ENCODE data around the gene TOX3.

TOX3 gene

DNA sequence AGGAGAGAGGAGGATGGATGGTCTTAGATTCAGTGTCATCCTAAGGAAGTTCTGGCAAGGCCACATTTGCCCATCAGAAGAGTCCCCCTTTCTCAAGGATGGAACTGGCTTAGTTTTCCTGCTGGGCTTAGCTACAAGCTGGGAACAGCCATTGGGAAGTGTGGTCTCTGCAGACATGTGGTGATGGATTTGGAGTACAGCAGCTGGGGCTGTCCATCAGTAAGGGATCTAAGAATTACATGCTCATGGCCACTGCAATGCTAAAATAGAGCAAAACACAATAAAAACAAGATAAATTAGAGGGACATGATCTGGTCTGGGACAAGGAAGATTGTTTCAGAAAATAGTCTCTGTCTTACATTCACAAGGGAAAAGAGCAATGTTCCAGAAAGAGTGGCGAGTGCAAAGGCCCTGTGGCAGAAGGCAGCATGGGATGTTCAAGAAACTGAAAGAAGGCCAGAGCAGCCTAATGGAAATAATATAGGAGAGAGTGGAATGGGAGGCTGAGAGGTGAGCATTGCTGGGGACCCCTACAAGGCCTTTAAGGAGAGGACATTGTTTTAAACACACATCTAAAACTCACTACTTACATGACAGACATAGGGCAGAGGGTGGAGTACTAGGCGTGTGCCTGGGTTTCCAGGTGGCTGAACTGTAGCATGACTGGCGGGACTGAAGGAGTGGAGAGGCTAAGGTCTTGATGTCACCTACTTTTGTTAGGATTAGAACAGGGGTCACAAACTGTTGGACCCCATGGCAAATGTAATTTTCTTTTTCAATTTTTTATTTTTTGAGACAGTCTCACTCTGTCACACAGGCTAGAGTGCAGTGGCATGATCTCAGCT lies 17.0 kb upstream of the TOX3 start:
- Histone ChIP-seq H3K27ac (no peak overlapping the region), H3K4me3 (no peak overlapping the region)
- DNase-seq (ENCODE audit: low spot score) = no peak
- TF ChIP-seq, protein P1, sequence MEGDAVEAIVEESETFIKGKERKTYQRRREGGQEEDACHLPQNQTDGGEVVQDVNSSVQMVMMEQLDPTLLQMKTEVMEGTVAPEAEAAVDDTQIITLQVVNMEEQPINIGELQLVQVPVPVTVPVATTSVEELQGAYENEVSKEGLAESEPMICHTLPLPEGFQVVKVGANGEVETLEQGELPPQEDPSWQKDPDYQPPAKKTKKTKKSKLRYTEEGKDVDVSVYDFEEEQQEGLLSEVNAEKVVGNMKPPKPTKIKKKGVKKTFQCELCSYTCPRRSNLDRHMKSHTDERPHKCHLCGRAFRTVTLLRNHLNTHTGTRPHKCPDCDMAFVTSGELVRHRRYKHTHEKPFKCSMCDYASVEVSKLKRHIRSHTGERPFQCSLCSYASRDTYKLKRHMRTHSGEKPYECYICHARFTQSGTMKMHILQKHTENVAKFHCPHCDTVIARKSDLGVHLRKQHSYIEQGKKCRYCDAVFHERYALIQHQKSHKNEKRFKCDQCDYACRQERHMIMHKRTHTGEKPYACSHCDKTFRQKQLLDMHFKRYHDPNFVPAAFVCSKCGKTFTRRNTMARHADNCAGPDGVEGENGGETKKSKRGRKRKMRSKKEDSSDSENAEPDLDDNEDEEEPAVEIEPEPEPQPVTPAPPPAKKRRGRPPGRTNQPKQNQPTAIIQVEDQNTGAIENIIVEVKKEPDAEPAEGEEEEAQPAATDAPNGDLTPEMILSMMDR (IDR thresholded peaks at IDR 0.05) = no peak

GRCh38 chr16:52562770-52563169 lies 15.8 kb upstream of the TOX3 start:
- Histone ChIP-seq H3K4me3 (no peak overlapping the region), H3K27ac (no peak overlapping the region)
- no peak for DNase-seq (ENCODE audit: low spot score)
- TF ChIP-seq, protein P1 (IDR thresholded peaks at IDR 0.05) = no peak

DNA sequence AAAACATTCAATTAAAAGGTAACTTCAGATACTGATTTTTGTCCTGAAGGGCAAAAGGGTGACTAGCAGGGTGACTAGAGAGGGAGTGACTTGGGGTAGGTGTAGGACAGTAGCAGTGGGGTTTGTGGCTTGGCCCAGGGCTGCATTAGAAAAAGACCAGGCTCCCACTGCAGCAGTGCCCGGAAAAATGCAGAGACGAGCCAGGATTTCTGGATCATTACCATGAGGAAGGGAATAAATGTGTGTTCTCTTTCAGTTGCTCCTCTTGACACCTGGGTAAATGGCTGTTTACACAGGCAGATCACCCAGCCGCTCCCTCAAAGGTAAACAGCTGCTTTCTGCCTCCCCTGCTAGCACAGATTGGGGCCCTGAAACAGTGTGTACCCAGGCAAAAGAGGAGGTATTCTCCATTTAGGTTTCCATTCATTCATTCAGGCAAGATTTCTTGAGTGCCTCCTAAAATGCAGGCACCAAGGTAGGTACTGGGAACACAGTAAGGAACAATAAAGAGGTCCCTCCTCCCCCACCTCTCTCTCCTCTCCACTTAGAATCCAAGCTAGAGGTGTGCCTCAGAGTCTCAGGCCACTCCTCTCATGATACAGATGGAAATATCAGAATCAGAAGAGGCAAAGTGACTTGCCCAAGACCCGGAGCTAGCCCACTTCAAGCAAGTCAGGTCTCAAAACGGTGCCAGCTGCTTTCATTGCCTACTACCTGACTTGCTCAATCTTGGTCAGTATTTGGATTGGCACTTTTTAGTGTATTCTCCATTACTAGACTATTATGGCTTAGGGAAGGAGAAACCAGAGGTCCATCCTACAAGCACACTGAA lies 15.2 kb upstream of the TOX3 start:
- Histone ChIP-seq H3K27ac (no peak overlapping the region), H3K4me3 (no peak overlapping the region)
- TF ChIP-seq, protein P1 (IDR thresholded peaks at IDR 0.05) = no peak
- no peak for DNase-seq (ENCODE audit: low spot score)

DNA sequence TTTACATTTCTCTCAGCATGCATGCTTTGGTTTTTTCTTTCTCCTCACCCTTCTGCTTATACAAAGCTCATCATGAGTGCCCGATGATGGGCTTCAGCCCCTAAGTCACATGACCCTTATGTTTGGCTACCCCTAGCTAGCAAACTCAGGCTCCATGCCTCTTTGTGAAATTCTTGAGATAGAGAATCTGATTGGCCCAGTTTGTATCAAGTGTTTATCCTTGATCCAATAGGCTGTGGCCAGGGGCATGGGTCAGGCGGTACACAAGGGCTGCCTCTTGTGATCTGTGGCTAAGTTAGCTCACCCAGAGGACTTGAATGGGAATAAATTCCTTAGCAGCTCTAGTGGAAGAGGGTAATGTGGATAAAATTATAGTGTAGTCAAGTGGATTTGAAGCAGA lies 11.5 kb upstream of the TOX3 start:
- Histone ChIP-seq H3K4me3 (no peak overlapping the region), H3K27ac (no peak overlapping the region)
- DNase-seq (ENCODE audit: low spot score) = no peak
- TF ChIP-seq, protein P1 (IDR thresholded peaks at IDR 0.05) = no peak

DNA sequence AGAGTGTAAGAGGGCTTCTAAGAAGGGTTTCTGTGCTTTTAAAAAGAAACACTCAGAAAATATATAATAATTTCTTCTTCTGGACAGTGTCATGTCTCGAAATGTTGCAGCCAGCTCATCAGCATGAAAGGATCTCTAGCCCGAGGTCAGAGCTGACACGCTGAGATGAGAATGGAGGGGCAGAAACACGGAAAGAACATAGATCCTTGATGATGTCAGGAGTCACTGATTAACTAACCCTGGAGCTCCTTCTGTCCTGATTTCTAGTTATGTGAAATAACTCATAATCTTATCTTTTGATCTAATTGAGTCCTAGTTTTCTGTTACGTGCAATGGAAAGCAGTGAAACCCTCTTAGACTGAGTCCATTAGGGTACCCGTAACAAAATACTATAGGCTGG lies 10.3 kb upstream of the TOX3 start:
- no peak for DNase-seq (ENCODE audit: low spot score)
- no peak overlapping the region for H3K4me3 ChIP-seq
- TF ChIP-seq, protein P1 (IDR thresholded peaks at IDR 0.05) = no peak
- no peak overlapping the region for H3K27ac ChIP-seq

GRCh38 chr16:52556083-52556482 lies 9.1 kb upstream of the TOX3 start:
- Histone ChIP-seq H3K27ac (no peak overlapping the region), H3K4me3 (no peak overlapping the region)
- TF ChIP-seq, protein P1 (IDR thresholded peaks at IDR 0.05) = no peak
- DNase-seq (ENCODE audit: low spot score) = no peak

All from coronary artery (tissue), 2 donors.